GM19035 (cell line): ENCODE data around the gene FCRLA.
"Not testable (repeated sequence)": the region's sequence is repeated elsewhere in the genome, so short reads cannot be mapped to it uniquely, and the experiment has no call there.

ENCODE experiments used
- ATAC-seq: cut with Tn5 transposase; IDR thresholded peaks from one replicate; pipeline ENCODE4 v1.9.1; 2021; ENCODE audit not compliant: unreplicated experiment

Gene FCRLA, protein sequence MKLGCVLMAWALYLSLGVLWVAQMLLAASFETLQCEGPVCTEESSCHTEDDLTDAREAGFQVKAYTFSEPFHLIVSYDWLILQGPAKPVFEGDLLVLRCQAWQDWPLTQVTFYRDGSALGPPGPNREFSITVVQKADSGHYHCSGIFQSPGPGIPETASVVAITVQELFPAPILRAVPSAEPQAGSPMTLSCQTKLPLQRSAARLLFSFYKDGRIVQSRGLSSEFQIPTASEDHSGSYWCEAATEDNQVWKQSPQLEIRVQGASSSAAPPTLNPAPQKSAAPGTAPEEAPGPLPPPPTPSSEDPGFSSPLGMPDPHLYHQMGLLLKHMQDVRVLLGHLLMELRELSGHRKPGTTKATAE

DNA sequence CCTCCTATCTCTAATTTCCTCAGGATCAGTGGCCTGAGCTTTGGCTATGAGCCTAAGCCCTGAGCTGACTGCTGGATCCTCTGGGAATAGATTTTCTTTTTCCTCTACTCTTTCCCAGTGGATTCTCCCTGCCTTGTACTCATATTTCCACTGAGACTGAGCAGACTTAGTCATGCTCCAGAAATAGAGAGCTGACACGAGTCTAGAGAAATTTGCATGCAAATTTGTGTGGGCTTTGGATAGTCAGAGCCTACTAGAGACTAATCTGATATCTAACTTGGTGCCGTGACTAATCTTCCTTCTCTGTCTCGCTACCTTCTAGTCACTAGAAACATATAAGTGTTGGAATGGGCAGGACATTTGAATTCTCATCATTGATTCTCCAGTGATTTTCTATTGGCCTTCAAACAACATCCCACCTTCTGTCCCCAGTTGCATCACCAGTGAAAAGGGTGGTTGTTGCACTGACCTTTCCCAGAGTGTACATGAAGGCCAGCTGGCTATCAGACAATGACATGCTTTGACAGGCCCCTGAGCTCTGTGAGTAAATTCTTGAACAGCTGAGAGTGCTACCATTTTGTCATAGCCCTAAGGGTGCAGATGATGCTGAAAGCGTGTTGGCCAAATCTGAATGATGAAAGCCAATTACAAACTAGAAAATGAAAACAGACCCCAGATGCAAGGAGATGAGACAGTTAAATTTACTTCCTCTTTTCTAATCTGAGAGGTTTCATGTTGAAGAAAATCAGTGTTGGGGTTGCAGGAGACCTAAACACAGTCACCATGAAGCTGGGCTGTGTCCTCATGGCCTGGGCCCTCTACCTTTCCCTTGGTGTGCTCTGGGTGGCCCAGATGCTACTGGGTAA lies at the start of gene FCRLA:
FCRLA (plus strand) TSS at position 748 of the 866 bp plus-strand sequence; CDS start at position 784, 36 bp downstream.
- peak; percentile 67 for ATAC-seq

DNA sequence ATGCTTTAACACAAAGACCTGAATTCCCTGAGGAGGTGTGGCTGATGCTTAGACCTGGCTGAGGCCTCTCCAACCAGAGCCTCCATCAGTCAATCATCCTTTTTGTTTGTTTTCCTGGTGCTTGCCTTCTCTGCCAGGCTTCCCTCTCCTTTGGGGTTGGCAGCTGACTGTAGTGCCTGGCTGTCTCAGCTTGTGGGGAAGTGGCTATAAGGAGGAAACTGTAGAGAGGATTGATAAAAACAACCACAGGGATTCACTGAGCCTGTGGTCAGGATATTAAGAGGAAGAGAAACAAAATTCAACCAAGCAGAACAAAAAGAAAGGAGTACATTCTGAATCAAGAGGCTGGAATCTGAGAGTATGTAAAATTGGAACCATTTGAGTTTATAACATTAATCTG lies 48.5 kb upstream of the FCRLA start:
- ATAC-seq: not testable (repeated sequence)

DNA sequence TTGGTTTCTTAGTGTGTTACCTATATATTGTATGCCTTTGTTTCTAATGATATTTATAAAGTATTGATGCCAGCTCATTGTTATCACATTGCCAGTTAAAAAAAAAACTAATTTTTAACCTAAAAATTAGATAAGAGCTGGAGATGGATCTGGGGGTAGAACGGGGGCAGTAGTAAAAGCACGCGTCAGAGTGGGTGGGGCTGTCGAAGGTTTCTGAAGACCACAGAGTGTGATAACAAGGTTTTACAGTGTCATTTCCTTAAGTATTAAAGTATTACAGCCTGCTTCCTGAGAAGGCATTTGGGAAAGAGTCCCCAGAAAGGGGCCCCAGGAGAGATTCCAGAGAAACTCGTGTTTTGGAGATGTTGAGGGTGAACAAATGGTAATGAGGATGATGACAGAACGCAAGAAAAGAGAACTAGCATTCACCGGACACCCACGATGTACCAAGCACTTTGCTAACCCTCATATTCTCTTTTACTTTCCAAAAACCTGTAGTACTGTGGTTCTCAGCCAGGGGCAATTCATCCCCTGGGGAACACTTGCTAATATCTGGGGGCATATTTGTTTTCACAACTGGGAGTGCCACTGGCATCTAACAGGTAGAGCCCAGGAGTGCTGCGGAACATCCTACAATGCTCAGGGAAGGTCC lies 45.2 kb upstream of the FCRLA start:
- ATAC-seq: not testable (repeated sequence)

DNA sequence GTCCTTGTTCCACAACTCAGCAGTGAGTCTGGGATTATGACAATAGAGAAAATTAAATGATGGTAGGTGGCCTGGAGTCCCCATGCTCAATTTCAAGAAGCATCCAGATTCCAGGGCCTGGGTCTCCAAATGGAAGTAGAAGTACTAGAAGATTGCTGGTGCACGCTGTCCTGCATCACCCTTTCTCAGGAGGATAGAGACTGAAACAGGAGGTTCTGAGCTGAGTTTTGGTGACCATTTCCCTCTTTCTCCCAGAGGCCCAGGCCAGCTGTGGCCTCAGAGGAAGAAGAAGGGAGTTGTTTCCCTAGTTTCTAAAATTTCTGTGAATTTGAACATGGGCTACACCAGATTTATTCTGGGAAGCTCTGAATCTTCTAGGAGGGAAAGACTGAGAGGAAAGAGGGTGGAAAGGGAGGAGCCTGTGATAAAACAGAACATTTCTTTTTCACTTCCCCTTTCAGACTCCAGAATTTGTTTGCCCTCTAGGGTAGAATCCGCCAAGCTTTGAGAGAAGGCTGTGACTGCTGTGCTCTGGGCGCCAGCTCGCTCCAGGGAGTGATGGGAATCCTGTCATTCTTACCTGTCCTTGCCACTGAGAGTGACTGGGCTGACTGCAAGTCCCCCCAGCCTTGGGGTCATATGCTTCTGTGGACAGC lies 44.2 kb upstream of the FCRLA start, which contains the start of gene FCGR2B:
FCGR2B (plus strand) TSS at position 460 of the 656 bp plus-strand sequence; CDS start at position 559, 99 bp downstream.
- peak; percentile 72 for ATAC-seq

DNA sequence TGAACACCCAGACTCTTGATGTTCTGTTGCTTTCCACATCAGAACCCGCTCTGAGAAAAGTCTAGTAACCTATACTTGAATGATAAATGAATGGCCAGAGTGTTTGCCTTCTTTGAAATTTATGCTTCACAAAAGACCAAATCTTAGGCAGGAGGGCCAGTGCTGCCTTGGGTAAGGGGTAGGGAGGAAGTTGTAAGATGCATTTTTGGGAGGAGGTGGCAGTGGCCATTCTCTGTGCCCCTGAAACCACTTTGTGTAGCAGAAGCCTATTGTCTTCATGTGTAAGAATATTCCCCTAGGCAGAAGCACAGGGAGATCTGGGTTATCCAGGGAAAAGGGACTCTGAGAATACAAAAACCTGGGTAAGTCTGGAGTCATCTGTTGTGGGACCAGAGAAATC lies 43.5 kb upstream of the FCRLA start:
- ATAC-seq: peak; percentile 22

DNA sequence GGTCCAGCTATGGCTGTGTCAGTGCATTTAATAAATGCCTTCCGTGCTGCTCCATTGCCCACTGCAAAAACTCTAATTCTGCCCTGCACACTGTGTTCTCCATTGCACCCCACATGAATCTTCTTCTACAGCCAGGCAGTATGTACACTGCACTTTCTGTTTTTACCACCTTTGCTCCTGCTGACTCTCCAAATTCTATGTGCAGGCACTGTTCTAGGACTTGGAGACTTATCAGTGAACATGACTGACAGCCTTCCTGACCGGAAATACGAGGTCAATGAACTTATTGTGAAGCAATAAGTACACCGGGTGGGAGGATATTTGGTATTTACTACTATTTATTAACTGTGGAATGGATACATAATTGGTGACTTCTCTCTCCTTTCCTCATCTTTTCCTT lies 42.3 kb upstream of the FCRLA start:
- not testable (repeated sequence) for ATAC-seq

DNA sequence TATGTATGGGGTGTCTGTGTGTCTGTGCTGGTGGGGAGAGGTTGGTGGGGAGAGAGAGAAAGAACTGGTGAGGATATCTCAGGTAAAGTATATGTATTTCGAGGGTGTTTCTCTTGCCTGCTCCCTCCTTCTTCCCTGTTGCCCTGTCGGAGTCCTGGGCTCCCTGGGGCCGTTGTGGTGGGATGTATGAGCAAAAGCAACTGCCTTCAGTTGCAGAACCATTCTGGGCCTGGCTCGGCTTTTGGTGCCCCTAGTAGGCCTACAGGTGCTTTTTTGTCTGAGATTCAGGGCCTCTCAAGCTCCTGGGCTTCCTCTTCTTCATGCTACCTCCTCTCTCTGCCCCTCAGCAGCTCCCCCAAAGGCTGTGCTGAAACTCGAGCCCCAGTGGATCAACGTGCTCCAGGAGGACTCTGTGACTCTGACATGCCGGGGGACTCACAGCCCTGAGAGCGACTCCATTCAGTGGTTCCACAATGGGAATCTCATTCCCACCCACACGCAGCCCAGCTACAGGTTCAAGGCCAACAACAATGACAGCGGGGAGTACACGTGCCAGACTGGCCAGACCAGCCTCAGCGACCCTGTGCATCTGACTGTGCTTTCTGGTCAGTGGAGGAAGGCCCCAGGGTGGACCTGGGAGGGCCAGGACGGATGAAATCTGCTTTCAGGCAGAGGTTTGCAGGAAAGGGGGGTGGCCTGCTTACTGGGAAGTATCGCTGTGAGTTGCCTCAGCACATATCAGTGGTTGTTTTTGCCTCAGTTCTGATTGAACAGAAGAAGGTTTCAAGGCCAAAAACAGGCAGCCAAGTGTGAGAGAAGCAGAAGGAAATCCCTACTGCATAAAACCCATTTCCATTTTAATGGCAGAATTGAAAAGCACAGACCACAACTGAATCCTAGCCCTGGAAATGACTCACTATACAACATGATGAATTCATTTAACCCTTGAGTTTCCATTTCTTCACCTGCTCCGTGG lies 35.7 kb upstream of the FCRLA start:
- ATAC-seq: not testable (repeated sequence)

DNA sequence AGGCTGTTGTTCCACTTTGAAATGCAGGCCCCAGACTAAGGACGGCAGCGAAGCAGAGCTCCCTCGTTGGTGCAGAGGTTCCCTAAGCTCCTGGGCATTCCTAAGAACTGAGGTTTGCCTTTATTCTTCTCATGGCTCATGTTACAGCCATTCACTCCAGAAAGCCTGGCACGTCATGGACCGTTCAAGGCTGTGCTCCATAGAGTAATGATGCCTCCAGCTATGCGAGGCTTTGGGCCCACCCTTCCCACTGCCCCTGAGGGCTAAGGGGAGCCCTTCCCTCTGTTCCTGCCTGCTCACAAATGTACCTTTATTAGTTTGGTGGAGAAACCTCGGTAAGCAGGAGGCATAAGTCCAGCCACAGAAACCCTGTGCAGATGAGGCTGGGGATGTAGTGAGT lies 33.6 kb upstream of the FCRLA start:
- not testable (repeated sequence) for ATAC-seq

DNA sequence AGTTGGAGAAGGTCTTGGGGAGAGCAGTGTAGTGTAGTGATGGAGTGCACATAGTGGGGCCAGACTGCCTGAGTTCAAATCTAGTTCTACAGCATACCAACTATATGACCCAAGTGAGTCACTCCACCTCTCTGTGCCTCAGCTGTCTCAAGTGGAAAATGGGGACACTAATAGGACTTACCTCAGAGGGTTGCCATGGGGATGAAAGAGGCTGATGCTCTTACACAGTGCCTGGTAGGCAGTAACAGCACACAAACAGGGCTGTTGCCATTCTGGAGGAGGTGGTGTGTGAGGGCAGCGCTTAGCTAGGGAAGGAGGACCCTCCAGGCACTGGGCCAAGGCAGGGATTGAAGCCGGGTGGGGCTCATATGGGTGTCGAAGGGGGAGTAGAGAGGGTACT lies 32.6 kb upstream of the FCRLA start:
- not testable (repeated sequence) for ATAC-seq

DNA sequence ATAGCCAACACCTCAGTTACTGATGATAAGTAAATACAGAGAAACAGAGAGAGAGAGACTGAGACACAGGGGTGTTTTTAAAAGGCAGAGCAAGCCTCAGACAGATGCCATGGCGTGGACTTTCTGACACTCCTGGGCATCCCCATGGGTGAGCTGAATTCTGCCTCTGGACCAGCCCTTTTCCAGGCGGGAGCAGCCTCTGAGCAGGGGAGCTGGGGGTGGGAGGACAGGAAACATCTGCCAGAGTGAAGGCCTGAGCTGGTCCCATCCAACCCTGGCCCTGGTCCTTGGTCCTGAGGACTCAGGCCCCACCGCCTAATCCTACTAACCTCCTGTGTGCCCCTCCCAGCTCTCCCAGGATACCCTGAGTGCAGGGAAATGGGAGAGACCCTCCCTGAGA lies 32.1 kb upstream of the FCRLA start:
- not testable (repeated sequence) for ATAC-seq

DNA sequence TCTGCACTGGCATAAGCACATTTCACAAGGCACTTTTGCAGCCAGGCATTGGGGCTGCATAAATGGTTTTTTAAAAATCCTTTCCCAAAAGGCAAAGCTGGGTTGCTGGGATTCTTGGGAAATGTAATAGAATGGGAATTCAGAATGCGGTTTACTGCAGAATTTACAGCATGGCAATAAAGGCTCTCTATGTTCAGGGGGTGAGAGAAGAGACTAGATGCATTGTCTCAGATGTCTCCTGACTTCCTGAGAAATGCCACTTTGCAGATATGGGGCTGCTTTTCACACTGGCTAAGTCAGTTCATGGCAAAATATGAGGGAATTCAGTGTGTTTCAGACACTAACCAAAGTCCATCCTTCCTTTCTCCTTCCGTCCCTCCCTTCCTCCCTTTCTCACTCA lies 30.6 kb upstream of the FCRLA start:
- no peak for ATAC-seq

DNA sequence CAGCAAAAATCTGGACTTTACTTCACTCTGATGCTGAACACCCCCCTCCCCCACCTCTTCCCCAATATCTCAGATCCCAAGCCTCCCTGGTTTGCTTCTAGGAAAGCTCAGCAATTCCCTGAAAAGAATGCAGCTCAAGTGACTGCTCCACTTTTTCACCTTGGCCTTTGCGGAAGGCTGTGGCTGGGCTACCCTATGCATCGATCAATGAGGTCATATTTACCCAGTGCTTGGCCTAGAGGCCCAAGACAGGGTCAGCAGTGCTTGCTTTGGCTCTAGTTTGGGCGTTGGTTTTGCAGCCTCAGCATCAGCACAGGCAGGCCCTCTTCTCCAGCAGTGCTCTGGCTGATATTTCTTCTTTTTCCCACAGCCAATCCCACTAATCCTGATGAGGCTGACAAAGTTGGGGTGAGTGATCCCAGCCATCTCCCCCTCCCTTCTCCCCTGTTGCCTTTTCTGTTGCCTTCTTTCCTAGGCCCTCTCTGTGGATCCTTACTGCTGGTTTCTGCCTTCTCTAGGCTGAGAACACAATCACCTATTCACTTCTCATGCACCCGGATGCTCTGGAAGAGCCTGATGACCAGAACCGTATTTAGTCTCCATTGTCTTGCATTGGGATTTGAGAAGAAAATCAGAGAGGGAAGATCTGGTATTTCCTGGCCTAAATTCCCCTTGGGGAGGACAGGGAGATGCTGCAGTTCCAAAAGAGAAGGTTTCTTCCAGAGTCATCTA lies 29.9 kb upstream of the FCRLA start:
- no peak for ATAC-seq

DNA sequence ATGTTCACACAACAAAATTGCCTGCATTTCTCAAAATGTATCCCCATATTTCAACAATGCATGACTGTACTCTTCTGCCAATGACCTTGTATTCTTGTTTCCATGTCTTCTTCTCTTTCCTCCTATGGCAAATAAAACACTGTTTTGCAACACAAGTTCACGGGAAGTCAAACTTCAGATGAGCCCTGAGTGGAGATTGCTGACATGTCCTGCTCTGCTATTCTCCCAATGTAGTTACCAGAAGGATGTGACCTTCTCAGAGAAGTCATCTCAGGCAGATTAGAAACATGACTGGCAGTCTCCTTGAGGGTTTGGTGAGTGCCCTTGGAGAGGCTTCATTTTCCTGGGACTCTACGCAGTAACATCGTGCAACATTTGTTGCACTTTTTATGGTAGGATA lies 28.5 kb upstream of the FCRLA start:
- no peak for ATAC-seq

DNA sequence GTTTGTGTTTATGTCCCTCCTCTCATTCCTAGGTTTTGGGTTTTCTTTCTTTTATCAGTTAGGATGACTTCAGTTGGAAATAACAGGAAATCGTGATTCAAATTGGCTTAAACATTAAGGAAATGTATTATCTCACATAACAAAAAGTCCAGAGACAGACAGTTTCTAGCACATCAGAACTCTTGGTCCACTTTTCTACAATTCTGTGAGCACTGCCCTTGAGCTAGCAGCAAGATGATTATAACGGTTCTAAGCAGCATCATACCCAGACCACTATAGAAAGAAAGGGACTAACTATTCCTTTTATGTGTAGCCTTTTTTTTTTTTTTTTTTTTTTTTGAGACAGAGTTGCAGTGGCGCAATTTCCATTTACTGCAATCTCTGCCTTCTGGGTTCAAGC lies 25.1 kb upstream of the FCRLA start:
- ATAC-seq: no peak

DNA sequence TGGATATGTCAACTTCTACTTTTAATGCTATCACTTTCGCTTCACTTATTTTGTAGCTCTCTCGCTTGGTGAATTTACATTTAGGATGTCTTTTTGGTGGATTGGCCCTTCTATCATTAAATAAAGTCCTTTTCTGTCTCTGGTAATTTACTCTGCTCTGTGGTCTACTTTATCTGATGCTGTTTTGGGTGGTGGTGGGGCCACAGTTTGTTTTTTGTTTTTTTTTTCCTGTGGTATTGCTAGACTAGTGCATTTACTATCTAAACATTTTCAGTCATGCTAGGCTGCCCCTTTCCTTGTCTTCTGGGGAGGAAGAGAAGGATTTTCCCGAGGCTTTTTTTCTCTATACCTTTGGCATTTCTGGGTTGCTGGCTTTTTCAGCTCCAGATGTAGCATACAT lies 18.1 kb upstream of the FCRLA start:
- ATAC-seq: no peak

DNA sequence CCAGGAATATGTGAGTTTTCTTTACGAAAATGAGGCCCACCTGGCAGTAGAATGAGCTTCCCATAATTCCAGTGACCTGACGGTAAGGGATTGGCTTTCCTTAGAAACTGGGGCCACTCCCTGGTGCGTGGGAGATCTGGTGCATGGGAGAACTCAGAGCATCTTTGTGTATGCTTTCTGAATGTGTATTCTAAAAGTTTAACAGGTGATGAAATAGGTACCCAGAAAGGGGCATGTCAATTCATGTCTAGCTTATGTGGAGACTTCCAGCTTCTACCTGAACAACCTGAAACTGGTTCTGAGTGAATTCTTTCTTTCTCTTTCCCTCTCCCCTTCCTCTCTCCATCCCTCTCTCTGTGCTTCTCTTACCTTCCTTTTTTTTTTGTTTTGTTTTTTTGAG lies 15.2 kb upstream of the FCRLA start:
- ATAC-seq: no peak

DNA sequence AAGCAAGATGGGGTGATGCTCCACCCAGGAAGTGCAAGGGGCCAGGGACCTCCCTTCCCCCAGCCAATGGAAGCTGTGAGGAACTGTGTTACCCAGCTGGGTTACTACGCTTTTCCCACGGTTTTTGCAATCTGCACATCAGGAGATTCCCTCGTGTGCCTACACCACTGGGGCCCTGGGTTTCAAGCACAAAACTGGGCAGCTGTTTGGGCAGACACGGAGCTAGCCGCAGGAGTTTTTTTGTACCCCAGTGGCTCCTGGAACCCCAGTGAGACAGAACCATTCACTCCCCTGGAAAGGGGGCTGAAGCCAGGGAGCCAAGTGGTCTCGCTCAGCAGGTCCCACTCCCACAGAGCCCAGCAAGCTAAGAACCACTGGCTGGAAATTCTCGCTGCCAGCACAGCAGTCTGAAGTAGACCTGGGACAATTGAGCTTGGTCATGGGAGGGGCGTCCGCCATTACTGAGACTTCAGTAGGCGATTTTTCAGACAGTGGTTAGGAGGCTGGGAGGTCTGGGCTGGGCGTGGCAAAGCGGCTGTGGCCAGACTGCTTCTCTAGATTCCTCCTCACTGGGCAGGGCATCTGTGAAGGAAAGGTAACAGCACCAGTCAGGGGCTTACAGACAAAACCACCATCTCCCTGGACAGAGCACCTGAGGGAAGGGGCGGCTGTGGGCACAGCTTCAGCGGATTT lies 13.9 kb upstream of the FCRLA start:
- not testable (repeated sequence) for ATAC-seq

DNA sequence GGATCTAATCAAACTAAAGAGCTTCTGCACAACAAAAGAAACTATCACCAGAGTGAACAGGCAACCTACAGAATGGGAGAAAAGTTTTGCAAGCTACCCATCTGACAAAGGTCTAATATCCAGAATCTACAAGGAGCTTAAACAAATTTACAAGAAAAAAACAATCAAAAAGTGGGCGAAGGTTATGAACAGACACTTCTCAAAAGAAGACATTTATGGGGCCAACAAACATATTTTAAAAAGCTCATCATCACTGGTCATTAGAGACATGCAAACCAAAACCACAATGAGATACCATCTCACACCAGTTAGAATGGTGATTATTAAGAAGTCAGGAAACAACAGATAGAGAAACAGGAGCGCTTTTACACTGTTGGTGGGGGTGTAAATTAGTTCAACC lies 8.7 kb upstream of the FCRLA start:
- ATAC-seq: not testable (repeated sequence)
